ENCODE data around the gene MZB1. TPM values are rescaled to one million over a fixed set of nuclear protein-coding genes. Genes with fewer than 3 reads are reported as not detected.
"Not testable (repeated sequence)": the region's sequence is repeated elsewhere in the genome, so short reads cannot be mapped to it uniquely, and the experiment has no call there.

Gene MZB1
- total and polyA plus RNA-seq, 4 donors, result 1.8 to 23.7 (median 1.8) TPM

GRCh38 chr5:139413963-139414362 is 24.2 kb upstream of the MZB1 start:
- Histone ChIP-seq H3K4me1 (ENCODE audit: control insufficient read depth in 4 of 4, insufficient read depth in 4 of 4, low read length in 3 of 4) (peaks cover 0 to 3% (median 0%) of the 10 kb centered on the region in 4 donors), H3K27me3 (ENCODE audit: control insufficient read depth in 4 of 4, insufficient read depth in 4 of 4, low read length in 3 of 4) (no peaks in the 10 kb centered on the region), H3K36me3 (ENCODE audit: control insufficient read depth in 4 of 4, insufficient read depth in 3 of 4, low read depth in 1 of 4, low read length in 3 of 4) (no peaks in the 10 kb centered on the region), H3K4me3 (ENCODE audit: low read depth in 1 of 3, low read length in 3 of 3) (no peak overlapping the region), H3K27ac (ENCODE audit: low read depth in 1 of 2, low read length in 2 of 2) (no peak overlapping the region), H3K9ac (ENCODE audit: low read depth in 1 of 2, low read length in 2 of 2) (no peak overlapping the region), H3K9me3 (ENCODE audit: control insufficient read depth in 4 of 4, low read length in 3 of 4) (no peaks in the 10 kb centered on the region)
- 89% methylated on average over 6 of the region's 6 CpGs for WGBS
- no peak for DNase-seq (ENCODE audit: low spot score)
- TF ChIP-seq FOXA2 (IDR thresholded peaks at IDR 0.05), result no peak
- no peak for TF ChIP-seq MAX (IDR thresholded peaks at IDR 0.05)
- TF ChIP-seq GABPA (IDR thresholded peaks at IDR 0.05 in 1 of 2, conservative IDR thresholded peaks at IDR 0.05 in 1 of 2), result no peak

GRCh38 chr5:139413153-139413552 is 23.4 kb upstream of the MZB1 start:
- peaks cover 0 to 3% (median 0%) of the 10 kb centered on the region in 4 donors for H3K4me1 ChIP-seq (ENCODE audit: control insufficient read depth in 4 of 4, insufficient read depth in 4 of 4, low read length in 3 of 4)
- H3K36me3 ChIP-seq (ENCODE audit: control insufficient read depth in 4 of 4, insufficient read depth in 3 of 4, low read depth in 1 of 4, low read length in 3 of 4), result no peaks in the 10 kb centered on the region
- no peak overlapping the region for H3K4me3 ChIP-seq (ENCODE audit: low read depth in 1 of 3, low read length in 3 of 3)
- TF ChIP-seq RXRA (IDR thresholded peaks at IDR 0.05), result peak; percentile 60 to 76
- no peak for TF ChIP-seq GABPA (IDR thresholded peaks at IDR 0.05 in 1 of 2, conservative IDR thresholded peaks at IDR 0.05 in 1 of 2)
- H3K27me3 ChIP-seq (ENCODE audit: control insufficient read depth in 4 of 4, insufficient read depth in 4 of 4, low read length in 3 of 4), result no peaks in the 10 kb centered on the region
- 90% methylated on average over 6 of the region's 6 CpGs for WGBS
- no peak overlapping the region for H3K27ac ChIP-seq (ENCODE audit: low read depth in 1 of 2, low read length in 2 of 2)
- no peaks in the 10 kb centered on the region for H3K9me3 ChIP-seq (ENCODE audit: control insufficient read depth in 4 of 4, low read length in 3 of 4)
- no peak overlapping the region for H3K9ac ChIP-seq (ENCODE audit: low read depth in 1 of 2, low read length in 2 of 2)
- DNase-seq (ENCODE audit: low spot score), result no peak

GRCh38 chr5:139410993-139411828 is 21.5 kb upstream of the MZB1 start:
- peak; percentile 38 for TF ChIP-seq RXRA (IDR thresholded peaks at IDR 0.05)
- TF ChIP-seq ATF3 (IDR thresholded peaks at IDR 0.05), result no peak
- TF ChIP-seq FOXA2 (IDR thresholded peaks at IDR 0.05), result no peak
- no peak for TF ChIP-seq EGR1 (IDR thresholded peaks at IDR 0.05; ENCODE audit: low read depth in 2 of 2)
- peak; percentile 20 for TF ChIP-seq NR2F2 (IDR thresholded peaks at IDR 0.05)
- no peak overlapping the region for H3K9ac ChIP-seq (ENCODE audit: low read depth in 1 of 2, low read length in 2 of 2)
- H3K36me3 ChIP-seq (ENCODE audit: control insufficient read depth in 4 of 4, insufficient read depth in 3 of 4, low read depth in 1 of 4, low read length in 3 of 4), result no peaks in the 10 kb centered on the region
- H3K4me3 ChIP-seq (ENCODE audit: low read depth in 1 of 3, low read length in 3 of 3), result no peak overlapping the region
- no peaks in the 10 kb centered on the region for H3K9me3 ChIP-seq (ENCODE audit: control insufficient read depth in 4 of 4, low read length in 3 of 4)
- DNase-seq (ENCODE audit: low spot score), result no peak
- peaks cover 0 to 3% (median 0%) of the 10 kb centered on the region in 4 donors for H3K4me1 ChIP-seq (ENCODE audit: control insufficient read depth in 4 of 4, insufficient read depth in 4 of 4, low read length in 3 of 4)
- no peaks in the 10 kb centered on the region for H3K27me3 ChIP-seq (ENCODE audit: control insufficient read depth in 4 of 4, insufficient read depth in 4 of 4, low read length in 3 of 4)
- 86% methylated on average over 17 of the region's 17 CpGs for WGBS
- peak overlapping the region; percentile 6 to 62 for H3K27ac ChIP-seq (ENCODE audit: low read depth in 1 of 2, low read length in 2 of 2)

GRCh38 chr5:139410121-139410992 is 20.6 kb upstream of the MZB1 start:
- H3K27ac ChIP-seq (ENCODE audit: low read depth in 1 of 2, low read length in 2 of 2), result no peak overlapping the region
- peaks cover 0 to 2% (median 0%) of the 10 kb centered on the region in 4 donors for H3K4me1 ChIP-seq (ENCODE audit: control insufficient read depth in 4 of 4, insufficient read depth in 4 of 4, low read length in 3 of 4)
- 82% methylated on average over 6 of the region's 6 CpGs for WGBS
- no peaks in the 10 kb centered on the region for H3K27me3 ChIP-seq (ENCODE audit: control insufficient read depth in 4 of 4, insufficient read depth in 4 of 4, low read length in 3 of 4)
- H3K4me3 ChIP-seq (ENCODE audit: low read depth in 1 of 3, low read length in 3 of 3), result no peak overlapping the region
- no peaks in the 10 kb centered on the region for H3K9me3 ChIP-seq (ENCODE audit: control insufficient read depth in 4 of 4, low read length in 3 of 4)
- no peak for TF ChIP-seq HNF4A (conservative IDR thresholded peaks at IDR 0.05)
- no peak for TF ChIP-seq TAF1 (conservative IDR thresholded peaks at IDR 0.05)
- TF ChIP-seq FOXA2 (IDR thresholded peaks at IDR 0.05), result no peak
- no peak for TF ChIP-seq GABPA (IDR thresholded peaks at IDR 0.05 in 1 of 2, conservative IDR thresholded peaks at IDR 0.05 in 1 of 2)
- TF ChIP-seq FOXA1 (IDR thresholded peaks at IDR 0.05), result no peak
- H3K9ac ChIP-seq (ENCODE audit: low read depth in 1 of 2, low read length in 2 of 2), result no peak overlapping the region
- no peaks in the 10 kb centered on the region for H3K36me3 ChIP-seq (ENCODE audit: control insufficient read depth in 4 of 4, insufficient read depth in 3 of 4, low read depth in 1 of 4, low read length in 3 of 4)
- no peak for DNase-seq (ENCODE audit: low spot score)

GRCh38 chr5:139409116-139409515 is 19.4 kb upstream of the MZB1 start:
- DNase-seq (ENCODE audit: low spot score); H3K9me3 ChIP-seq (ENCODE audit: control insufficient read depth in 4 of 4, low read length in 3 of 4); H3K36me3 ChIP-seq (ENCODE audit: control insufficient read depth in 4 of 4, insufficient read depth in 3 of 4, low read depth in 1 of 4, low read length in 3 of 4); H3K4me3 ChIP-seq (ENCODE audit: low read depth in 1 of 3, low read length in 3 of 3); H3K9ac ChIP-seq (ENCODE audit: low read depth in 1 of 2, low read length in 2 of 2); H3K27me3 ChIP-seq (ENCODE audit: control insufficient read depth in 4 of 4, insufficient read depth in 4 of 4, low read length in 3 of 4); H3K4me1 ChIP-seq (ENCODE audit: control insufficient read depth in 4 of 4, insufficient read depth in 4 of 4, low read length in 3 of 4); H3K27ac ChIP-seq (ENCODE audit: low read depth in 1 of 2, low read length in 2 of 2): not testable (repeated sequence)
- 95% methylated on average over 5 of the region's 5 CpGs for WGBS
